Measurements from ENCODE around the gene GID8.

DNA sequence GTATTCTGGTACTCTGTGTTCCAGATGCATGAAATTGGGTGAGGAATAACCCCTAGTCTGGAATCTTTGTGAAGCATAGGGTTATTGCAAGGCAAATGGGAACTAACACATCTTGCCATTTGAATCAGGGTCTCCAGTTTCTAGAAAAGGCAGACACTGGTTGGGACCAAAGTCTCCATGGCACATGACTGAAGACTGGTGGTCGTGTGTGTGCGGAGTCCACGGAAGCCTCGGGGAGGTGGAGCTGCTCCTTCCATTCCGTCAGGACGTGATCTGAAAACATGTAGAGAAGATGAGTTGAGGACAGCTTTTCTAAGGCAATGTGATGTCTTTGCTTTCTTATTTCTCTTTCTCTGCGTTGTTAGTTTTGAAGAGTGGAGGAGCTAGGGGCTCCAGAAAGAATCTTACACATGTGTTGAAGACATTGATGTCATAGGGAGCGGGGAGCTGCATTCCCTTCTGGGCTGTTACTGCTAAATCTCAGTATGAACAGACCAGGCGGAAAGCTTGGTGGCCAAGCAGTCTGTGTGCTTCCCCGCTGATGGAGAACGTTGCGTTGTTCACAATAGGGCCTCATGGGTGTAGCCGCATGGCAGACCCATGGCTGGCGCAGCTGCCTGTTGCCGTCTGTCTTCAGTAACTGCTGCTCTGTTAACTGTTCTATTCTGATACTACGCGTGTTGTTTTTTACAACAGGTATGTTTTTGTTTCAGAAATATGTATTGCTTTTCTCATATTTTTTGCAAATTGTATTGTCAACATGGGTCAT lies 9.8 kb downstream of the GID8 start:
- no peak for TF ChIP-seq TAF1 (IDR thresholded peaks at IDR 0.05; ENCODE audit: borderline replicate concordance, low read depth, low read length)
- no peak for TF ChIP-seq FOSL2 (IDR thresholded peaks at IDR 0.05; ENCODE audit: borderline replicate concordance, low read depth)
- TF ChIP-seq, protein P1, sequence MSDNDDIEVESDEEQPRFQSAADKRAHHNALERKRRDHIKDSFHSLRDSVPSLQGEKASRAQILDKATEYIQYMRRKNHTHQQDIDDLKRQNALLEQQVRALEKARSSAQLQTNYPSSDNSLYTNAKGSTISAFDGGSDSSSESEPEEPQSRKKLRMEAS (IDR thresholded peaks at IDR 0.05; ENCODE audit: low read depth), result no peak
- TF ChIP-seq, protein P2, sequence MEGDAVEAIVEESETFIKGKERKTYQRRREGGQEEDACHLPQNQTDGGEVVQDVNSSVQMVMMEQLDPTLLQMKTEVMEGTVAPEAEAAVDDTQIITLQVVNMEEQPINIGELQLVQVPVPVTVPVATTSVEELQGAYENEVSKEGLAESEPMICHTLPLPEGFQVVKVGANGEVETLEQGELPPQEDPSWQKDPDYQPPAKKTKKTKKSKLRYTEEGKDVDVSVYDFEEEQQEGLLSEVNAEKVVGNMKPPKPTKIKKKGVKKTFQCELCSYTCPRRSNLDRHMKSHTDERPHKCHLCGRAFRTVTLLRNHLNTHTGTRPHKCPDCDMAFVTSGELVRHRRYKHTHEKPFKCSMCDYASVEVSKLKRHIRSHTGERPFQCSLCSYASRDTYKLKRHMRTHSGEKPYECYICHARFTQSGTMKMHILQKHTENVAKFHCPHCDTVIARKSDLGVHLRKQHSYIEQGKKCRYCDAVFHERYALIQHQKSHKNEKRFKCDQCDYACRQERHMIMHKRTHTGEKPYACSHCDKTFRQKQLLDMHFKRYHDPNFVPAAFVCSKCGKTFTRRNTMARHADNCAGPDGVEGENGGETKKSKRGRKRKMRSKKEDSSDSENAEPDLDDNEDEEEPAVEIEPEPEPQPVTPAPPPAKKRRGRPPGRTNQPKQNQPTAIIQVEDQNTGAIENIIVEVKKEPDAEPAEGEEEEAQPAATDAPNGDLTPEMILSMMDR (IDR thresholded peaks at IDR 0.05), result no peak
- no peak for TF ChIP-seq GATA2 (CRISPR knock-in tag; IDR thresholded peaks at IDR 0.05)

All from SK-N-SH (cell line).